GM12892 (cell line): Measurements from ENCODE around the gene TAF11L14.

ENCODE experiments used
- POLR2A ChIP-seq: IDR thresholded peaks from 2 replicates; pipeline ENCODE4 v1.6.1; 2011; ENCODE audit warnings: low read depth, low read length, control low read depth
- POLR2AphosphoS5 ChIP-seq: IDR thresholded peaks from 2 replicates; pipeline ENCODE4 v1.6.1; 2011; ENCODE audit warnings: low read depth, low read length, control low read depth

DNA sequence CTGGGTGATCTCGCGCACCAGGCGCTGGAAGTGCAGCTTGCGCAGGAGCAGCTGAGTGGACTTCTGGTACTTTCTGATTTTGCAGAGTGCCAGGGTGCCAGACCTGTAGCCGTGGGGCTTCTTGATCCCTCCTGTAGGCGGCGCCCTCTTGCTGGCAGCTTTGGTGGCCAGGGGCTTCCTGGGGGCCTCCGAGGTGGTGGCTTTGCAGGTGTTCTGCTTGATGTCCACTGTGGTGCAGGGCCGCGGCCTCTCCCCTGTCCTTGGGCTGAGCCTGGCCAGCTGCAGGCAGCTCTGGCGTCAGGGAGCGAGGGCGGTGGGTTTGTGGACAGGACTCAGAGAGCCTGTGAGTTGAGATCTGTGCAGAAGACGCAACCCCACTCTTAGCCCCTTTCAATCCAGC lies 36.1 kb downstream of the TAF11L14 start:
- TF ChIP-seq POLR2A (no peak), POLR2AphosphoS5 (no peak)
